ENCODE results near the gene FBXL22.

DNA sequence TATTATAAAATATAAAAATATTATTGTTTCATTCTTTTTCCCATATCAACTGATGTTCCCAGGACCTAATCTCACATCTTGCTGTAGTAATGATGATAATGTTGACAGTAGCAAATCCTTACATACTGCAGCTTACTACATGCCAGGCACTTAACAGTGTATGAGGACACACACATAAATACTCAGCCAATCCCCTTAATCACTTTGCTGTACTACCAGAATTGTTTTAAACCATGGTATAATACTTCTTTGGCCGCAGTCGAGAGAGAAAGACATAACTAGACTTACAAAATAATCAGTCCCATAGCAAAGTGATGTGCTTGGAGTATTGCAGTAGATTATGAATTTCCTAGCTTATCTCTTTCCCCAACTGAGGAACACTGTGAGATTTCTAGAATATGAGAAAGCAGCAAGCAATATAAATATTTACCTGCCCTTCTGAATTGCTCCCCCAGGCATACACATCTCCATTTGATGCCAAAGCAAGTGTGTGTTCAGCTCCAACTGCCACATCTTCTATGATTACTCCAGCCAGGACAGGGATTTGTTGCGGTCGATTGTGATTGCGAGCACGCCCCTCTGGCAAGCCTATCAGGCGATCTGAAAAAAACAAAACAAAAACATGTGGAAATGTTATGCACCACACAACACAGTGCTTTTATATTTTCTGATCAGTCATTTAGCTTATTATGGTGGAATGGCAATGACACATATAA lies 33.0 kb downstream of the FBXL22 start:
- TF ChIP-seq, protein P1, sequence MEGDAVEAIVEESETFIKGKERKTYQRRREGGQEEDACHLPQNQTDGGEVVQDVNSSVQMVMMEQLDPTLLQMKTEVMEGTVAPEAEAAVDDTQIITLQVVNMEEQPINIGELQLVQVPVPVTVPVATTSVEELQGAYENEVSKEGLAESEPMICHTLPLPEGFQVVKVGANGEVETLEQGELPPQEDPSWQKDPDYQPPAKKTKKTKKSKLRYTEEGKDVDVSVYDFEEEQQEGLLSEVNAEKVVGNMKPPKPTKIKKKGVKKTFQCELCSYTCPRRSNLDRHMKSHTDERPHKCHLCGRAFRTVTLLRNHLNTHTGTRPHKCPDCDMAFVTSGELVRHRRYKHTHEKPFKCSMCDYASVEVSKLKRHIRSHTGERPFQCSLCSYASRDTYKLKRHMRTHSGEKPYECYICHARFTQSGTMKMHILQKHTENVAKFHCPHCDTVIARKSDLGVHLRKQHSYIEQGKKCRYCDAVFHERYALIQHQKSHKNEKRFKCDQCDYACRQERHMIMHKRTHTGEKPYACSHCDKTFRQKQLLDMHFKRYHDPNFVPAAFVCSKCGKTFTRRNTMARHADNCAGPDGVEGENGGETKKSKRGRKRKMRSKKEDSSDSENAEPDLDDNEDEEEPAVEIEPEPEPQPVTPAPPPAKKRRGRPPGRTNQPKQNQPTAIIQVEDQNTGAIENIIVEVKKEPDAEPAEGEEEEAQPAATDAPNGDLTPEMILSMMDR (IDR thresholded peaks at IDR 0.05; ENCODE audit: control extremely low read depth in 1 of 3, insufficient read depth in 1 of 3, low read depth in 1 of 3, low read length in 3 of 3) = no peak
- TF ChIP-seq RNF2 (IDR thresholded peaks at IDR 0.05; ENCODE audit: borderline replicate concordance, low read depth, low read length, missing control alignments, poor library complexity, severe bottlenecking) = no peak
- no peak for TF ChIP-seq POLR2AphosphoS5 (IDR thresholded peaks at IDR 0.05; ENCODE audit: low read depth, low read length)
- no peak for TF ChIP-seq CBX5 (IDR thresholded peaks at IDR 0.05; ENCODE audit: low read depth, low read length)

All from H1 (cell line).